Lung (tissue), 12 donors: ENCODE data around the gene KIRREL1. TPM values are rescaled to one million over a fixed set of nuclear protein-coding genes. Genes with fewer than 3 reads are reported as not detected.
A peak's percentile ranks its signal among the peaks of the same experiment; 100 is the strongest.

Experiments
- ATAC-seq: fragments of 200-7000 bp; cut with Tn5 transposase; one replicate; pipeline ENCODE4 v1.9.1; 2020; ENCODE audit warnings: moderate number of reproducible peaks; ENCODE audit not compliant: insufficient read depth, low FRiP score
- DNase-seq, 3 donors: peaks; one replicate each; pipeline ENCODE4 v3.0.0-alpha.2; 2013 to 2017
- H3K27ac ChIP-seq, 2 donors: one replicate each; pipeline ENCODE4 v1.5.1; 2013; ENCODE audit warnings: mild to moderate bottlenecking in 2 of 2, moderate library complexity in 2 of 2, control low read depth in 1 of 2, inconsistent platforms in 1 of 2, low read depth in 1 of 2, low read length in 1 of 2
- H3K27me3 ChIP-seq, 3 donors: one replicate each; pipeline ENCODE4 v1.5.1; 2013; ENCODE audit warnings: low read length in 2 of 3; ENCODE audit not compliant: control insufficient read depth in 3 of 3, insufficient read depth in 3 of 3
- H3K36me3 ChIP-seq, 4 donors: one replicate each; pipeline ENCODE4 v1.5.1; 2013; ENCODE audit warnings: low read length in 4 of 4, mild to moderate bottlenecking in 1 of 4, moderate library complexity in 1 of 4; ENCODE audit not compliant: control insufficient read depth in 4 of 4, insufficient read depth in 4 of 4
- H3K4me1 ChIP-seq, 5 donors: one replicate each; pipeline ENCODE4 v1.5.1; 2013; ENCODE audit warnings: low read length in 5 of 5, mild to moderate bottlenecking in 2 of 5, moderate library complexity in 1 of 5; ENCODE audit not compliant: control insufficient read depth in 5 of 5, insufficient read depth in 5 of 5
- H3K4me3 ChIP-seq: one replicate; pipeline ENCODE4 v1.5.1; 2013; ENCODE audit warnings: mild to moderate bottlenecking, control low read depth, moderate library complexity
- H3K9ac ChIP-seq, 2 donors: one replicate each; pipeline ENCODE4 v1.5.1; 2013; ENCODE audit warnings: low read length in 2 of 2, control low read depth in 1 of 2; ENCODE audit not compliant: insufficient read depth in 1 of 2
- H3K9me3 ChIP-seq, 4 donors: one replicate each; pipeline ENCODE4 v1.5.1; 2013; ENCODE audit warnings: low read length in 3 of 4, mild to moderate bottlenecking in 1 of 4, moderate library complexity in 1 of 4; ENCODE audit not compliant: control insufficient read depth in 4 of 4, insufficient read depth in 3 of 4
- WGBS, 2 donors: extraction: QIAGEN DNeasy Blood & Tissue Kit; methylation state at CpG; one replicate each; pipeline ENCODE4 v1.1.7; 2013; 5-methylcytosine and 5-hydroxymethylcytosine counted together
- polyA plus RNA-seq, 2 donors: library from polyadenylated mRNA; stranded (reverse); fragments of 200-250 nt; gene quantifications; one replicate each; pipeline ENCODE4 v1.2.1, GENCODE V29; 2013
- total RNA-seq, 2 donors: library from RNA; depleted of rRNA in 1 of 2; stranded (reverse); fragments of >200 nt in 1 of 2; gene quantifications; one replicate each; pipeline ENCODE4 v1.2.1, GENCODE V29; 2014 to 2021
- TF ChIP-seq, protein P1 (sequence below): IDR thresholded peaks from 2 replicates; pipeline ENCODE4 v1.5.1; 2012; ENCODE audit warnings: mild to moderate bottlenecking; ENCODE audit errors: control extremely low read depth, extremely low read depth
- donor health status: control.
- donor health status: control.
- donor health status: Bipolar disorder and iron deficiency.
- donor health status: healthy.
- donor health status: DM: yes; HTN: yes; CAD: no.

Gene KIRREL1
- total and polyA plus RNA-seq, 4 donors: 7.5 to 41.8 (median 26.5) TPM

DNA sequence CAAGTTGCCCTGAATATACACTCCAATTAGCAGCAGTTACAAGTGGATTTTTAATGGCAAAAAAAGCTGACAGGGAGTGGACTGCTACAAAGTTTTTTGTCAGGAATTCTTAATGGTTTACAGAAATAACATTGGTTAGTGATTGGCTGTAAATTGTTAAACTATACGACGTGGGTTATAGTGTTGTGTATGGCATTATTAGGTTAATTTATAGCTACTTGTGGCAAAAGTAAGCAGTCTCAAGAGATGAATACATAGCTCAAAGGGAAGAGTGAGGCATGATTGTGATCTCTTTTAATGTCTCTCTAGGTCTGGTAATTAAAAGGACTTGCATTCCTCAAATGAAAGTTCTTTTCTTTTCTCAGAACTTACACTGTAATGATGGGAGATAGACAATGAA is 111.4 kb downstream of the KIRREL1 start:
- Histone ChIP-seq H3K27me3 (peaks cover 0 to 14% (median 4%) of the 10 kb centered on the region in 3 donors), H3K9me3 (no peaks in the 10 kb centered on the region), H3K9ac (no peak overlapping the region), H3K27ac (no peak overlapping the region), H3K4me1 (peaks cover 0 to 6% (median 0%) of the 10 kb centered on the region in 5 donors), H3K36me3 (no peaks in the 10 kb centered on the region), H3K4me3 (no peak overlapping the region)
- no peak for DNase-seq
- TF ChIP-seq, protein P1, sequence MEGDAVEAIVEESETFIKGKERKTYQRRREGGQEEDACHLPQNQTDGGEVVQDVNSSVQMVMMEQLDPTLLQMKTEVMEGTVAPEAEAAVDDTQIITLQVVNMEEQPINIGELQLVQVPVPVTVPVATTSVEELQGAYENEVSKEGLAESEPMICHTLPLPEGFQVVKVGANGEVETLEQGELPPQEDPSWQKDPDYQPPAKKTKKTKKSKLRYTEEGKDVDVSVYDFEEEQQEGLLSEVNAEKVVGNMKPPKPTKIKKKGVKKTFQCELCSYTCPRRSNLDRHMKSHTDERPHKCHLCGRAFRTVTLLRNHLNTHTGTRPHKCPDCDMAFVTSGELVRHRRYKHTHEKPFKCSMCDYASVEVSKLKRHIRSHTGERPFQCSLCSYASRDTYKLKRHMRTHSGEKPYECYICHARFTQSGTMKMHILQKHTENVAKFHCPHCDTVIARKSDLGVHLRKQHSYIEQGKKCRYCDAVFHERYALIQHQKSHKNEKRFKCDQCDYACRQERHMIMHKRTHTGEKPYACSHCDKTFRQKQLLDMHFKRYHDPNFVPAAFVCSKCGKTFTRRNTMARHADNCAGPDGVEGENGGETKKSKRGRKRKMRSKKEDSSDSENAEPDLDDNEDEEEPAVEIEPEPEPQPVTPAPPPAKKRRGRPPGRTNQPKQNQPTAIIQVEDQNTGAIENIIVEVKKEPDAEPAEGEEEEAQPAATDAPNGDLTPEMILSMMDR: no peak
- 55 to 82% methylated on average over 2 of the region's 2 CpGs for WGBS, 2 donors
- no peak for ATAC-seq

DNA sequence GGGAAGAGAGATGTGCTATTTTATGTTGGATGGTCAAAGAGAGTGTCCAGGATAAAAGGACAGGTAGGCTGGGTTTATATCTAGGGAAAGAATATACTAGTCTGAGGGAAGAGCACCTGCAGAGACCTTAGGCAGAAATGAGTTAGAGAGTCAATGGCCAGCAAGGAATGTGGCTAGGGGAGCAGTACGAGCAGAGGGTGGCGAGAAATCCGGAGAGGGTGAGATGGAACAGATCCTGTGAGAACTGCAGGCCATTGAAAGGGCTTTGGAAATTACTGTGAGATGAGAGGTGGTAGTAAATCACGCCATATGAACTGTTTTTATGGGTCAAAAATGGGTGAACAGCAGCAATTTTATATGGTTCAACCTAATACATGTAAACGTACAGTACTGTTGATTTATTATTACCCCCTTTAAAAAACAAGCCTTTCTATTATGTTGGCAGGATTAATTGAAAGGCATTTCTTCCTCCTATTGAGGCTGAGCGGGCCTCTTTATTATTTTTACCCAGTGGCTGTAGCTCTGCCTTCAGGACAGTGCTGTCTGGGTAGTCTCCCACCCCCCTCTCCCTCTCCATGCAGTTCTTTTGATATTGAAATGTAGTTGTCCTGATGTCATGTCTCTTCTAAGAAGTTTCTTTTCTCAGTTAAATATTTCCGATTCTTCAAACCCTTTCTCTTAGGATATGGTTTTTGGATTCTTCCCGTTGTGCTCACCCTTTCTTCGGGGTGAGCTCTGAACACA is 112.1 kb downstream of the KIRREL1 start:
- Histone ChIP-seq H3K36me3 (no peaks in the 10 kb centered on the region), H3K9ac (no peak overlapping the region), H3K4me1 (peaks cover 0 to 3% (median 0%) of the 10 kb centered on the region in 5 donors), H3K4me3 (no peak overlapping the region), H3K27ac (no peak overlapping the region), H3K9me3 (no peaks in the 10 kb centered on the region), H3K27me3 (peaks cover 0 to 14% (median 4%) of the 10 kb centered on the region in 3 donors)
- WGBS, 2 donors: 79 to 81% methylated on average over 9 of the region's 9 CpGs
- ATAC-seq (no peak), DNase-seq (no peak)
- TF ChIP-seq, protein P1: no peak

DNA sequence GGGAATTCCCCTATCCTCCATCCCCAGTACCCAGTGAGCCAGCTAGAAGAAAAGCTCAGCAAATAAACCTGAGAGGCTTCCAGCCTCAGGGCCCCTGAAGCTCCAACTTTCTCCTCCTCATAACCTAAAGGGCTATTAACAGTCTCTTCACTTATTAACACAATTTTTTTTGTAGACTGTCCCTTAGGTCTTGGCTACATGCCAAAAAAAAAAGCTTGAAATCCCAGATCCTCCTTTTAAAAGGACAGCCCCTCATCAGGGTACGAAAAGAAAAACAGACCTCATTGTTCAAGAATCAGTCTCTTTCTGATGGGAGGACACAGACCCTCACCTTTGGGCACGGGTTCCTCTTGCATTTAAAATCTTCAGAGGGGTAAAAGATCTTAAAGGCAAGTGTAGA is 114.5 kb downstream of the KIRREL1 start:
- 53 to 79% methylated on average over 2 of the region's 2 CpGs for WGBS, 2 donors
- TF ChIP-seq, protein P1: no peak

More for the DNA sequence above, 114.5 kb downstream of the KIRREL1 start:
- no peaks in the 10 kb centered on the region for H3K9me3 ChIP-seq
- peaks cover 0 to 14% (median 8%) of the 10 kb centered on the region in 3 donors for H3K27me3 ChIP-seq
- H3K36me3 ChIP-seq: no peaks in the 10 kb centered on the region
- H3K27ac ChIP-seq: no peak overlapping the region
- no peak overlapping the region for H3K9ac ChIP-seq
- DNase-seq (peak in 2 of 3 donors; percentile 41 to 53), ATAC-seq (no peak)
- H3K4me1 ChIP-seq: no peaks in the 10 kb centered on the region
- no peak overlapping the region for H3K4me3 ChIP-seq
